ENCODE results near the gene LCTL. TPM values are rescaled to one million over a fixed set of nuclear protein-coding genes. Genes with fewer than 3 reads are reported as not detected.

LCTL gene
- total and polyA plus RNA-seq, 8 donors = 0.26 to 0.56 (median 0.43) TPM; not detected in 1

DNA sequence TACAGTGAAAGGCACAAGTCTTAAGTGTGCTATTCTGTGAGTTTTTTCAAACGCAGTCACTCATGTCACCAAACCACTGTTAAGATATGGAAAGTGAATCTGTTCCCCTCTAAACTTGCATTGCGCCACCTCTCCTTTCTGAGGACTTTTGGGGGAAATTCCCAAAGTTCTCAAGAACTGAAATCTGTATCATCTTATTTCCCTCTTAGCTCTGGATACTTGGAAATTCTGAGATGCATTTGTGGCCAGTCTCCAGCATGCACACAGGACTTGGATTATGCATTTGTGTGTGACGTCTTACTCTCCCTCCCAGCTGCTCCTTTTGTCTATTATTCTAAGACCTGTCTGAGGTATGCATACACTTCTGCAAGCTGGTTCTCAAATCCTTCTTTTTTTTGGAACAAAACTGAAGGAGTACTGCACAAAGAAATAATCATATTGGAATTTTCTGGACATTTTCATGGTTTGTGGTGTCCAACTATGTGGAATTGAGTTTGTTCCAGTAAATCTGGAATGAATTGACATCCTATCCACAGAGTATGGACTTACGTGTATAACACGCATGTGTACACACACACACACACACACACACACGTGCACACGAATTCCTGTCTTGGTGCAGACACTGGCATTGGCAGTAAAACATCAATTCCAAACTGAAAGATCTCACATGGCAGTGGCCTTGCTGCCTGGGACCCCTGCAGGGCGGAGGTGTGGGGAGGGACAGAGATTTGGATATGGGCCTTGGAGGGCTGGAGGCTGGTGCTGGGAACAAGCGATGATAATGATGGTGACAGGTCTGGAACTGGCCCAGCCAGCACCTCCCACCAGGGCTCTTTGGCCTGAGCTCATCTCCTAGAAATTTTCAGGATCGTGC lies 8.2 kb upstream of the LCTL start:
- Histone ChIP-seq H3K4me3 (no peak overlapping the region), H3K9me3 (no peaks in the 10 kb centered on the region), H3K27me3 (no peaks in the 10 kb centered on the region), H3K36me3 (no peaks in the 10 kb centered on the region), H3K4me1 (no peaks in the 10 kb centered on the region), H3K27ac (no peak overlapping the region)
- DNase-seq (peak in 2 of 4 donors; percentile 10 to 33), ATAC-seq (peak; percentile 26)
- intact Hi-C loops (cut with DNase I) = no loop called here
- TF ChIP-seq, protein P1, sequence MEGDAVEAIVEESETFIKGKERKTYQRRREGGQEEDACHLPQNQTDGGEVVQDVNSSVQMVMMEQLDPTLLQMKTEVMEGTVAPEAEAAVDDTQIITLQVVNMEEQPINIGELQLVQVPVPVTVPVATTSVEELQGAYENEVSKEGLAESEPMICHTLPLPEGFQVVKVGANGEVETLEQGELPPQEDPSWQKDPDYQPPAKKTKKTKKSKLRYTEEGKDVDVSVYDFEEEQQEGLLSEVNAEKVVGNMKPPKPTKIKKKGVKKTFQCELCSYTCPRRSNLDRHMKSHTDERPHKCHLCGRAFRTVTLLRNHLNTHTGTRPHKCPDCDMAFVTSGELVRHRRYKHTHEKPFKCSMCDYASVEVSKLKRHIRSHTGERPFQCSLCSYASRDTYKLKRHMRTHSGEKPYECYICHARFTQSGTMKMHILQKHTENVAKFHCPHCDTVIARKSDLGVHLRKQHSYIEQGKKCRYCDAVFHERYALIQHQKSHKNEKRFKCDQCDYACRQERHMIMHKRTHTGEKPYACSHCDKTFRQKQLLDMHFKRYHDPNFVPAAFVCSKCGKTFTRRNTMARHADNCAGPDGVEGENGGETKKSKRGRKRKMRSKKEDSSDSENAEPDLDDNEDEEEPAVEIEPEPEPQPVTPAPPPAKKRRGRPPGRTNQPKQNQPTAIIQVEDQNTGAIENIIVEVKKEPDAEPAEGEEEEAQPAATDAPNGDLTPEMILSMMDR (IDR thresholded peaks at IDR 0.05) = no peak

DNA sequence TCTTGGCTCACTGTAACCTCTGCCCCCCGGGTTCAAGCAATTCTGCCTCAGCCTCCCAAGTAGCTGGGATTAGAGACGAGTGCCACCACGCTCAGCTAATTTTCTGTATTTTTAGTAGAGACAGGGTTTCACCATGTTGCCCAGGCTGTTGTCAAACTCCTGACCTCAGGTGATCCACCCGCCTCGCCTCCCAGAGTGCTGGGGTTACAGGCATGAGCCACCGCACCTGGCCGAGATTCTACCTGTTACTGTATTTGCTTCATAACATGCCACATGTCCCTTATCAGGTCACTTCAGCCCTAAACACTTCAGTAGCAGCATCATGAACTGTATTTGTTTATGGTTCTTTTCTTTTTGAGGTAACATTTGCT lies 7.5 kb upstream of the LCTL start:
- DNase-seq (no peak), ATAC-seq (no peak)
- no peaks in the 10 kb centered on the region for H3K36me3 ChIP-seq
- TF ChIP-seq, protein P1 (IDR thresholded peaks at IDR 0.05) = no peak
- no peaks in the 10 kb centered on the region for H3K9me3 ChIP-seq
- H3K27me3 ChIP-seq = no peaks in the 10 kb centered on the region
- H3K4me1 ChIP-seq = no peaks in the 10 kb centered on the region
- H3K4me3 ChIP-seq = no peak overlapping the region
- no peak overlapping the region for H3K27ac ChIP-seq
- intact Hi-C loops (cut with DNase I) = no loop called here

DNA sequence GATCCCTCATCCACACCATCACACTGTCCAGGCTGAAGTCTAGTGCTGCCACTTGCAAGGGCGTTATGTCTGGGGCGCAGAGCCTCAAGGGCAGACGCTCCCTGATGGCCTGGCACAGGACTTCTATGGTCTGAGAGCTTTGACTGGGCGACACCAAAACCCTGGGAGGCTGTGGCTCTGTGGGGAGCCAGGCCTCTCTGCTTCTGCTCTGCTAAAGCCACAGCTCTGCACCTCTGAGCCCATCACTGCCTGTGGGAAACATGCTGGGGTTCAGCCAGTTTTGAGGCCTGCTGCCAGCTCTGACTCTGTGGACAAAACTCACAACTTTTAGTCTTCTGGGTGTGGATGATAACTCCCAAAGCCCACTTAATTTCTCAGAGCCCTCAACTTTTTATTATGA lies 6.3 kb upstream of the LCTL start:
- Histone ChIP-seq H3K27ac (no peak overlapping the region), H3K9me3 (no peaks in the 10 kb centered on the region), H3K4me1 (peaks cover 0 to 1% of the 10 kb centered on the region in 2 donors), H3K27me3 (no peaks in the 10 kb centered on the region), H3K4me3 (no peak overlapping the region), H3K36me3 (no peaks in the 10 kb centered on the region)
- TF ChIP-seq, protein P1 (IDR thresholded peaks at IDR 0.05) = no peak
- intact Hi-C loops (cut with DNase I) = no loop called here
- no peak for ATAC-seq
- no peak for DNase-seq

DNA sequence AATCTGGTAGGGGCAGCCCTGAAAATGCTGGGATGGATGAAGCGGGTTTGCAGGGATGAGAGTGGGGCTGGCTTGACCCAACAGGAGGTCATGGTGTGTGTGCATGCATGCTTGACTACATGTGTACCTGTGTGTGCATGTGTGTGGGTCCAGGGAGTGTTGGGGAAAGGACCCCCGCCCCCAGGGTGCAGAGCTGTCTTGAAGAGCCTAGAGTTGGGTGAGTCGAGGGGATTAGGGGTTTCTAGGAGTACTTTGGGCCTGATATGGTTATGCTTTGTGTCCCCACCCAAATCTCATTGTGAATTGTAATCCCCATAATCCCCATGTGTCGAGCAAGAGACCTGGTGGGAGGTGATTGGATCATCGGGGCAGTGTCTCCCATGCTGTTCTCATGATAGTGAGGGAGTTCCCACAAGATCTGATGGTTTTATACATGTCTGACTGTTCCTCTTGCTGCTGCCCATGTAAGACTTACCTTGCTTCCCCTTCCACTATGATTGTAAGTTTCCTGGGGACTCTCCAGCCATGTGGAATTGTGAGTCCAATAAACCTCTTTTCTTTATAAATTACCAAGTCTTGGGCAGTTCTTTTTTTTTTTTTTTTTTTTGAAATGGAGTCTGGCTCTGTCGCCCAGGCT lies 5.2 kb upstream of the LCTL start:
- TF ChIP-seq, protein P1 (IDR thresholded peaks at IDR 0.05) = no peak
- no peaks in the 10 kb centered on the region for H3K9me3 ChIP-seq
- peaks cover 0 to 6% of the 10 kb centered on the region in 2 donors for H3K4me1 ChIP-seq
- DNase-seq = no peak
- no peak overlapping the region for H3K27ac ChIP-seq
- intact Hi-C loops (cut with DNase I) = no loop called here
- H3K27me3 ChIP-seq = no peaks in the 10 kb centered on the region
- H3K36me3 ChIP-seq = no peaks in the 10 kb centered on the region
- H3K4me3 ChIP-seq = no peak overlapping the region
- no peak for ATAC-seq

DNA sequence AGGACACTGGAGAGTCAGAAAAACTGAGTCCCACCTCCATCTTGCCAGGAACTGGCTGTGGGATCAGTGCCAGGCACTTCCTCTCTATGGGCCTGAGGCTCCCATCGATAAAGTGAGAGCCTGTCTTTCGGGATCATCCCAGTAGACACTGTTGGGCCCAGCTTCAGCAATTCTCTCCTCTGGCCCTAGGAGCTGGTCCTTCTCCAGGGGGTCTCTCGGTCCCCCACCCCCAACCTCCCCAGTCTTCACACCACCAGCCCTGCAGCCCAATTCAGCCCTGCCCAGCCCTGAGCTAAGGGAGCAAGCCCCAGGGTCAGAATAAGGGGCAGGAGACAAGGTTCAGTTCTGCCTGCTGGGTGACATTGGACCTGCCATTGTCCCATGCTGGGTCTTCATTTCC lies 4.5 kb upstream of the LCTL start:
- H3K36me3 ChIP-seq = no peaks in the 10 kb centered on the region
- intact Hi-C loops (cut with DNase I) = no loop called here
- ATAC-seq (no peak), DNase-seq (no peak)
- H3K27ac ChIP-seq = no peak overlapping the region
- no peak overlapping the region for H3K4me3 ChIP-seq
- H3K4me1 ChIP-seq = peaks cover 0 to 6% of the 10 kb centered on the region in 2 donors
- H3K9me3 ChIP-seq = no peaks in the 10 kb centered on the region
- H3K27me3 ChIP-seq = no peaks in the 10 kb centered on the region
- TF ChIP-seq, protein P1 (IDR thresholded peaks at IDR 0.05) = no peak

Measured in left lung (tissue), 10 donors.